Measurements from ENCODE around the gene USP17L21.
"Not testable (repeated sequence)": the region's sequence is repeated elsewhere in the genome, so short reads cannot be mapped to it uniquely, and the experiment has no call there.

DNA sequence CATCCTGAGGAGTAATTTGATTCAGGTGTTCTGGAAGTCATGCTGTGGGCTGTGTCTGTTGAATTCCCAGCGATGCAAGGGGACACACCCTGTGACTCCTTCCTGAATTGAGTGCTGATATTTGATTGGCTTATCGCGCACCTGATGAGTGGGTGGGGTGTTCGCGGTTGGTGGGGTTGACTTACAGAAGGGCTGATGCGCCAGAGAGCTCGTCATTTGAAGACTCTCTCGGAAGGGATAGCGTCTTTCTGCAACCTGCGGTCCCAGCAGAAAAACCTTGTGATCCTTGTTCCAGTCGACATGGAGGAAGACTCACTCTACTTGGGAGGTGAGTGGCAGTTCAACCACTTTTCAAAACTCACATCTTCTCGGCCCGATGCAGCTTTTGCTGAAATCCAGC lies at the start of gene USP17L21:
- not testable (repeated sequence) for TF ChIP-seq CTCF, POLR2A, EP300, POLR2AphosphoS5 (IDR thresholded peaks at IDR 0.05)

Data from stomach (tissue), 4 donors.